ENCODE data around the gene PPP6R3.

DNA sequence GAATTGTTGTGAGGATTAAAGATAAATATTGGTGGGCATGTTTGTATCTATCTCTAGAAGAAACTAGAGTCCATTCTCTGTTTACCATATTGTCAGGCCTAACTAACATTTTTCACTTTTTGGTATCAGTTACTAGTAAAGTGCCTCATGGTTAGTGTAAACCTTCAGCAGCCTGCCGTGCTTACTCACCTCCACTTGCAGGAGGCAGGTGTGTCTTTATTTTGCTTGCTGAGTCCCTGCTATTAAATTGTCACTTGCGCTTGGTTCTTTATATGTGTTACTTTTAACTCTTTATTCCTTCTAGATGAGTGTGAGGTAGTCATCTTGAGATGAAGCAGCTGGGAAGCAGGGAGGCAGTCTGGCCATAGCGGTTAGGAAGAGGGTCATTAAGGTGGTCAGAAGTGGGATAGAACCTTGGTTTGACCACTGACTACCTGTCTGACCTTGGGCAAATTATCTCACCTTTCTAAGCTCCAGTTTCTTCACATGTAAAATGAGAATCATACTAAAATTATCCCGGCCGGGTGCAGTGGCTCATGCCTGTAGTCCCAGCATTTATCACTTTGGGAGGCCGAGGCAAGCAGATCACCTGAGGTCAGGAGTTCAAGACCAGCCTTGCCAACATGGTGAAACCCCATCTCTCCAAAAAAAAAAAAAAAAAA lies 21.2 kb downstream of the PPP6R3 start:
- TF ChIP-seq, protein P1, sequence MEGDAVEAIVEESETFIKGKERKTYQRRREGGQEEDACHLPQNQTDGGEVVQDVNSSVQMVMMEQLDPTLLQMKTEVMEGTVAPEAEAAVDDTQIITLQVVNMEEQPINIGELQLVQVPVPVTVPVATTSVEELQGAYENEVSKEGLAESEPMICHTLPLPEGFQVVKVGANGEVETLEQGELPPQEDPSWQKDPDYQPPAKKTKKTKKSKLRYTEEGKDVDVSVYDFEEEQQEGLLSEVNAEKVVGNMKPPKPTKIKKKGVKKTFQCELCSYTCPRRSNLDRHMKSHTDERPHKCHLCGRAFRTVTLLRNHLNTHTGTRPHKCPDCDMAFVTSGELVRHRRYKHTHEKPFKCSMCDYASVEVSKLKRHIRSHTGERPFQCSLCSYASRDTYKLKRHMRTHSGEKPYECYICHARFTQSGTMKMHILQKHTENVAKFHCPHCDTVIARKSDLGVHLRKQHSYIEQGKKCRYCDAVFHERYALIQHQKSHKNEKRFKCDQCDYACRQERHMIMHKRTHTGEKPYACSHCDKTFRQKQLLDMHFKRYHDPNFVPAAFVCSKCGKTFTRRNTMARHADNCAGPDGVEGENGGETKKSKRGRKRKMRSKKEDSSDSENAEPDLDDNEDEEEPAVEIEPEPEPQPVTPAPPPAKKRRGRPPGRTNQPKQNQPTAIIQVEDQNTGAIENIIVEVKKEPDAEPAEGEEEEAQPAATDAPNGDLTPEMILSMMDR (conservative IDR thresholded peaks at IDR 0.05; ENCODE audit: low read depth, low read length): no peak
- TF ChIP-seq EZH2 (IDR thresholded peaks at IDR 0.05; ENCODE audit: borderline replicate concordance, low read depth, low read length, poor library complexity, severe bottlenecking): no peak
